Kidney (tissue), 14 donors: ENCODE measurements around the gene COPE. TPM values are rescaled to one million over a fixed set of nuclear protein-coding genes. Genes with fewer than 3 reads are reported as not detected.
"Not testable (repeated sequence)": the region's sequence is repeated elsewhere in the genome, so short reads cannot be mapped to it uniquely, and the experiment has no call there.

Experiments used
- DNase-seq, 5 donors: peaks; one replicate each; pipeline ENCODE4 v3.0.0-alpha.2; 2013 to 2020
- FAIRE-seq: peaks from 2 replicates; lab custom pipeline; 2012; peaks lifted over from hg19 to GRCh38; lab: Jason Lieb, UNC
- H3K27ac ChIP-seq, 2 donors: one replicate each; pipeline ENCODE4 v1.7.0; 2013; ENCODE audit warnings: low read depth in 2 of 2, low read length in 2 of 2, inconsistent platforms in 1 of 2
- H3K27me3 ChIP-seq: one replicate; pipeline ENCODE4 v1.7.1; 2013; ENCODE audit warnings: low read length, inconsistent platforms; ENCODE audit not compliant: control insufficient read depth, insufficient read depth
- H3K36me3 ChIP-seq, 3 donors: one replicate each; pipeline versions ENCODE4 v1.7.0 to v1.7.1; 2013; ENCODE audit warnings: low read length in 3 of 3, control low read depth in 1 of 3, inconsistent platforms in 1 of 3; ENCODE audit not compliant: insufficient read depth in 3 of 3, control insufficient read depth in 2 of 3
- H3K4me1 ChIP-seq, 3 donors: one replicate each; pipeline versions ENCODE4 v1.7.0 to v1.7.1; 2013; ENCODE audit warnings: low read length in 3 of 3, inconsistent platforms in 1 of 3, low read depth in 1 of 3; ENCODE audit not compliant: control insufficient read depth in 2 of 3, insufficient read depth in 2 of 3
- H3K4me3 ChIP-seq, 3 donors: one replicate each; pipeline versions ENCODE4 v1.7.0 to v1.8.1; 2013; ENCODE audit warnings: low read length in 3 of 3, control low read depth in 1 of 3, inconsistent platforms in 1 of 3
- H3K9ac ChIP-seq, 3 donors: one replicate each; pipeline versions ENCODE4 v1.7.0 to v1.7.1; 2013; ENCODE audit warnings: low read length in 3 of 3, control low read depth in 1 of 3, inconsistent platforms in 1 of 3
- H3K9me3 ChIP-seq, 3 donors: one replicate each; pipeline versions ENCODE4 v1.7.0 to v1.7.1; 2013; ENCODE audit warnings: low read length in 3 of 3, control low read depth in 1 of 3, inconsistent platforms in 1 of 3; ENCODE audit not compliant: control insufficient read depth in 2 of 3, insufficient read depth in 1 of 3
- CTCF ChIP-seq: IDR thresholded peaks from 3 replicates; pipeline ENCODE4 v1.5.1; 2012; ENCODE audit warnings: mild to moderate bottlenecking, moderate library complexity, borderline replicate concordance; ENCODE audit not compliant: insufficient read depth; ENCODE audit errors: extremely low read depth
- intact Hi-C: fragments of 100-400 bp; cut with DNase I; formaldehyde crosslinking; loops from one replicate; pipeline ENCODE4 v1.11.1; 2022
- polyA plus RNA-seq: library from polyadenylated mRNA; stranded (reverse); fragments of 350-450 nt; fragmentation: Illumina TruSeq; extraction: RNeasy Lipid Tissue Mini Kit (QIAGEN cat#74804); gene quantifications from one replicate; pipeline ENCODE4 v1.2.3, GENCODE V29; 2014; ENCODE audit warnings: low read depth, low replicate concordance; ENCODE audit not compliant: insufficient read depth
- total RNA-seq: library from RNA; stranded (reverse); fragmentation: NEBNext Ultra II Directional; extraction: Animal tissue kit (Norgen Biotek cat#: 25700); gene quantifications from one replicate; pipeline ENCODE4 v1.2.1, GENCODE V29; 2021
- donor health status: control.
- donor health status: control.
- donor health status: control.
- donor health status: control.
- donor health status: control.
- donor health status: DM: yes; HTN: yes; CAD: no.
- donor health status: Normal renal cell carcinoma (clear cell type).

Gene COPE
- total and polyA plus RNA-seq, 2 donors from 2014 or later: 166 to 263 TPM

GRCh38 chr19:18960370-18960769, 41.2 kb upstream of the COPE start:
- intact Hi-C loops: no loop called here
- FAIRE-seq (no peak), DNase-seq (no peak)
- no peak for TF ChIP-seq CTCF
- Histone ChIP-seq H3K36me3 (no peaks in the 10 kb centered on the region), H3K4me3 (no peak overlapping the region), H3K27ac (no peak overlapping the region), H3K9me3 (no peaks in the 10 kb centered on the region), H3K4me1 (no peaks in the 10 kb centered on the region), H3K9ac (no peak overlapping the region), H3K27me3 (no peaks in the 10 kb centered on the region)

- Histone ChIP-seq H3K27ac (no peak overlapping the region), H3K4me1 (no peaks in the 10 kb centered on the region), H3K36me3 (no peaks in the 10 kb centered on the region), H3K27me3 (no peaks in the 10 kb centered on the region), H3K9me3 (no peaks in the 10 kb centered on the region), H3K4me3 (no peak overlapping the region), H3K9ac (no peak overlapping the region)
- DNase-seq: no peak
- intact Hi-C loops: no loop called here
- no peak for TF ChIP-seq CTCF
- FAIRE-seq: no peak
These were observed 35.9 kb upstream of the COPE start for GRCh38 chr19:18955042-18955441.

GRCh38 chr19:18954094-18954493, 34.9 kb upstream of the COPE start:
- Histone ChIP-seq H3K27ac (no peak overlapping the region), H3K27me3 (no peaks in the 10 kb centered on the region), H3K4me1 (no peaks in the 10 kb centered on the region), H3K4me3 (no peak overlapping the region), H3K9me3 (no peaks in the 10 kb centered on the region), H3K9ac (no peak overlapping the region), H3K36me3 (no peaks in the 10 kb centered on the region)
- no peak for TF ChIP-seq CTCF
- intact Hi-C loops: no loop called here
- FAIRE-seq: no peak
- DNase-seq: no peak

GRCh38 chr19:18952364-18953003, 33.3 kb upstream of the COPE start:
- peak in 3 of 5 donors; percentile 47 to 63 (median 56) for DNase-seq
- H3K4me3 ChIP-seq, H3K36me3 ChIP-seq, FAIRE-seq, H3K9me3 ChIP-seq, H3K27me3 ChIP-seq, H3K9ac ChIP-seq, H3K27ac ChIP-seq, H3K4me1 ChIP-seq, intact Hi-C loops: not testable (repeated sequence)
